HepG2 (cell line): ENCODE measurements around the gene WDR81. TPM values are rescaled to one million over a fixed set of nuclear protein-coding genes. Genes with fewer than 3 reads are reported as not detected.
A peak's percentile ranks its signal among the peaks of the same experiment; 100 is the strongest.

ENCODE experiments used
- CEBPB ChIP-seq: IDR thresholded peaks from 2 replicates; pipeline ENCODE4 v1.6.1; 2011; ENCODE audit warnings: low read depth, low read length, improper control_type of control experiment, borderline replicate concordance
- ELF3 ChIP-seq: IDR thresholded peaks from 2 replicates; pipeline ENCODE4 v1.6.1; 2016; ENCODE audit warnings: missing genetic modification reagents, missing compliant biosample characterization
- FOXP1 ChIP-seq, 2 experiments: fragments of 450-650 bp in 1 of 2; IDR thresholded peaks; 2 replicates each; pipeline ENCODE4 v1.6.1; 2017 to 2018; ENCODE audit warnings: antibody characterized with exemption in 1 of 2
- GTF2F1 ChIP-seq: fragments of 150-350 bp; IDR thresholded peaks from 2 replicates; pipeline ENCODE4 v1.6.1; 2014; ENCODE audit warnings: low read length
- PHF20 ChIP-seq: sonication (generic); formaldehyde crosslinking; IDR thresholded peaks from 2 replicates; pipeline ENCODE4 v1.5.0; 2020; ENCODE audit warnings: mild to moderate bottlenecking, missing genetic modification reagents
- SALL1 ChIP-seq: sonication (generic); formaldehyde crosslinking; IDR thresholded peaks from 2 replicates; pipeline ENCODE4 v1.8.0; 2022; ENCODE audit warnings: mild to moderate bottlenecking, missing genetic modification reagents
- polyA plus RNA-seq, 8 experiments: library from polyadenylated mRNA; depleted of rRNA in 3 of 8; stranded (reverse) in 7 of 8; unstranded in 1 of 8; fragments of >200 nt; fragmentation: Illumina TruSeq in 4 of 8; extraction: Trizol in 4 of 8; gene quantifications; 2 replicates each; pipeline versions ENCODE4 v1.2.1 to v1.2.3, GENCODE V29; 2011 to 2016; ENCODE audit warnings: low read depth in 4 of 8, missing spikeins in 1 of 8, mixed read lengths in 1 of 8; ENCODE audit not compliant: insufficient read depth in 1 of 8
- total RNA-seq, 5 experiments: library from RNA; depleted of rRNA; stranded (reverse); fragments of >200 nt; fragmentation: Illumina TruSeq; extraction: Trizol; gene quantifications; 2 replicates each; pipeline ENCODE4 v1.2.3, GENCODE V29; 2016; ENCODE audit warnings: low read depth in 1 of 5
- TF ChIP-seq, protein P1 (sequence below): sonication (generic); formaldehyde crosslinking; IDR thresholded peaks from 2 replicates; pipeline ENCODE4 v1.4.0; 2020; ENCODE audit warnings: missing genetic modification reagents
- TF ChIP-seq, protein P2 (sequence below): IDR thresholded peaks from 2 replicates; pipeline ENCODE4 v1.6.1; 2018; ENCODE audit warnings: missing genetic modification reagents
- TF ChIP-seq, protein P3 (sequence below): sonication (generic); formaldehyde crosslinking; IDR thresholded peaks from 2 replicates; pipeline ENCODE4 v1.8.0; 2022; ENCODE audit warnings: mild to moderate bottlenecking, missing genetic modification reagents, borderline replicate concordance
- TF ChIP-seq, protein P4 (sequence below): sonication (generic); formaldehyde crosslinking; IDR thresholded peaks from 2 replicates; pipeline ENCODE4 v1.8.0; 2022; ENCODE audit warnings: low read depth, missing genetic modification reagents
- TF ChIP-seq, protein P5 (sequence below): sonication (generic); formaldehyde crosslinking; IDR thresholded peaks from 2 replicates; pipeline ENCODE4 v1.5.0; 2020; ENCODE audit warnings: mild to moderate bottlenecking, missing genetic modification reagents, borderline replicate concordance
- TF ChIP-seq, protein P6 (sequence below): sonication (generic); formaldehyde crosslinking; IDR thresholded peaks from 2 replicates; pipeline ENCODE4 v1.4.0; 2020; ENCODE audit warnings: missing genetic modification reagents, borderline replicate concordance

The WDR81 gene
- total and polyA plus RNA-seq, 2 of the 13 experiments (the other 11 are each of a cell fraction or from before 2014, with no cell fraction given) = 9.1 to 16.7 TPM

DNA sequence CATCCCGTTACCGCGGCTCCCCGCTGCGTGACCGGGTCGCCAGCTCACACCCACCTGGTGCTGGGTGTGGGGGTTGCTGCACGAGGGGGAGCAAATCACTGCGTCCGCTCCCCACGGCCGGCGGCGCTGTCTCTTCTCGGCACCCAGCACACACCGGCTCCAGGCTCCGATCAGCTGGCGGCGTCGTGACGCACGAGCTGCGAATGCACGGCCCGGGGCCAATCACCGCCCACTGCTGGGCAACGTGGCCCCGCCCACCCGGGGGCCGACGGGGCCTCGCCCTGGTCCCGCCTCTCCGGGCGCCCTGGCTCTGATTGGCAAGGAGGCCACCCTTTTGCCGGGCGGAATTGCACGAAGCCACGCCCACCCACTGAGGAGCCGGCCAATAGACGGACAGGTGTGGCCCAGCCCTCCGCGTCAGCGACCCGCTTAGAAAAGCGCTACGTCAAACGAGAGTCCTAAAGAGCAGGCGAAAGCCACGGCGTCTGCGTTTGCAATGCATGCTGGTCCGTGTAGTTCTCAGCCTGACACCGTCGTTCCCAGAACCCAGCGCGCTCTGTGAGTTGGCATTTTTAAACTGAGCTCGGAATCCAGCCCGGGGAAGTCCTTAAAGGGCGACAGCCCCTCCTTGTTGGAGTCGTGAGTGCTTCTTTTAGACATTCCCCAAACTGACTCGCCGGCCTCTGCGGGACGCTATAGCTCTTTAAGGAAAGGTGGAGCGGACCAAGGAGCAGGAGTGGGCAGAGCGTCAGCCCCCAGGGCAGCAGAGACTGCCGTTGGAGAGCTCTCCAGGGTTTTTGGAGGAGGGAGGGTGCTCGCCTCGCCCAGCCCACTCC, 8.2 kb upstream of the WDR81 start (continued):
- TF ChIP-seq, protein P1, sequence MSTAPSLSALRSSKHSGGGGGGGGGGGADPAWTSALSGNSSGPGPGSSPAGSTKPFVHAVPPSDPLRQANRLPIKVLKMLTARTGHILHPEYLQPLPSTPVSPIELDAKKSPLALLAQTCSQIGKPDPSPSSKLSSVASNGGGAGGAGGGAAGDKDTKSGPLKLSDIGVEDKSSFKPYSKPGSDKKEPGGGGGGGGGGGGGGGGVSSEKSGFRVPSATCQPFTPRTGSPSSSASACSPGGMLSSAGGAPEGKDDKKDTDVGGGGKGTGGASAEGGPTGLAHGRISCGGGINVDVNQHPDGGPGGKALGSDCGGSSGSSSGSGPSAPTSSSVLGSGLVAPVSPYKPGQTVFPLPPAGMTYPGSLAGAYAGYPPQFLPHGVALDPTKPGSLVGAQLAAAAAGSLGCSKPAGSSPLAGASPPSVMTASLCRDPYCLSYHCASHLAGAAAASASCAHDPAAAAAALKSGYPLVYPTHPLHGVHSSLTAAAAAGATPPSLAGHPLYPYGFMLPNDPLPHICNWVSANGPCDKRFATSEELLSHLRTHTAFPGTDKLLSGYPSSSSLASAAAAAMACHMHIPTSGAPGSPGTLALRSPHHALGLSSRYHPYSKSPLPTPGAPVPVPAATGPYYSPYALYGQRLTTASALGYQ = no peak
- TF ChIP-seq SALL1 (CRISPR knock-in tag) (peak; percentile 68), FOXP1 (IDR thresholded peaks at IDR 0.05) (no peak), FOXP1 (CRISPR knock-in tag; IDR thresholded peaks at IDR 0.05) (no peak), PHF20 (CRISPR knock-in tag) (peak; percentile 36; the same call in 1 of the 2 replicates), GTF2F1 (no peak), CEBPB (no peak), ELF3 (CRISPR knock-in tag) (no peak)
- TF ChIP-seq, protein P2, sequence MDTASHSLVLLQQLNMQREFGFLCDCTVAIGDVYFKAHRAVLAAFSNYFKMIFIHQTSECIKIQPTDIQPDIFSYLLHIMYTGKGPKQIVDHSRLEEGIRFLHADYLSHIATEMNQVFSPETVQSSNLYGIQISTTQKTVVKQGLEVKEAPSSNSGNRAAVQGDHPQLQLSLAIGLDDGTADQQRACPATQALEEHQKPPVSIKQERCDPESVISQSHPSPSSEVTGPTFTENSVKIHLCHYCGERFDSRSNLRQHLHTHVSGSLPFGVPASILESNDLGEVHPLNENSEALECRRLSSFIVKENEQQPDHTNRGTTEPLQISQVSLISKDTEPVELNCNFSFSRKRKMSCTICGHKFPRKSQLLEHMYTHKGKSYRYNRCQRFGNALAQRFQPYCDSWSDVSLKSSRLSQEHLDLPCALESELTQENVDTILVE = no peak; the same call in 1 of the 2 replicates
- TF ChIP-seq, protein P3, sequence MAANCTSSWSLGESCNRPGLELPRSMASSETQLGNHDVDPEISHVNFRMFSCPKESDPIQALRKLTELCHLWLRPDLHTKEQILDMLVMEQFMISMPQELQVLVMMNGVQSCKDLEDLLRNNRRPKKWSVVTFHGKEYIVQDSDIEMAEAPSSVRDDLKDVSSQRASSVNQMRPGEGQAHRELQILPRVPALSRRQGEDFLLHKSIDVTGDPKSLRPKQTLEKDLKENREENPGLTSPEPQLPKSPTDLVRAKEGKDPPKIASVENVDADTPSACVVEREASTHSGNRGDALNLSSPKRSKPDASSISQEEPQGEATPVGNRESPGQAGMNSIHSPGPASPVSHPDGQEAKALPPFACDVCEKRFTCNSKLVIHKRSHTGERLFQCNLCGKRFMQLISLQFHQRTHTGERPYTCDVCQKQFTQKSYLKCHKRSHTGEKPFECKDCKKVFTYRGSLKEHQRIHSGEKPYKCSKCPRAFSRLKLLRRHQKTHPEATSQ (CRISPR knock-in tag) = no peak
- TF ChIP-seq, protein P4, sequence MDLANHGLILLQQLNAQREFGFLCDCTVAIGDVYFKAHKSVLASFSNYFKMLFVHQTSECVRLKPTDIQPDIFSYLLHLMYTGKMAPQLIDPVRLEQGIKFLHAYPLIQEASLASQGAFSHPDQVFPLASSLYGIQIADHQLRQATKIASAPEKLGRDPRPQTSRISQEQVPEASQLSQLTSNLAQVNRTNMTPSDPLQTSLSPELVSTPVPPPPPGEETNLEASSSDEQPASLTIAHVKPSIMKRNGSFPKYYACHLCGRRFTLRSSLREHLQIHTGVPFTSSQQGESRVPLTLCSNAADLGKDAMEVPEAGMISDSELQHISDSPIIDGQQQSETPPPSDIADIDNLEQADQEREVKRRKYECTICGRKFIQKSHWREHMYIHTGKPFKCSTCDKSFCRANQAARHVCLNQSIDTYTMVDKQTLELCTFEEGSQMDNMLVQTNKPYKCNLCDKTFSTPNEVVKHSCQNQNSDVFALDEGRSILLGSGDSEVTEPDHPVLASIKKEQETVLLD (CRISPR knock-in tag) = no peak
- TF ChIP-seq, protein P5, sequence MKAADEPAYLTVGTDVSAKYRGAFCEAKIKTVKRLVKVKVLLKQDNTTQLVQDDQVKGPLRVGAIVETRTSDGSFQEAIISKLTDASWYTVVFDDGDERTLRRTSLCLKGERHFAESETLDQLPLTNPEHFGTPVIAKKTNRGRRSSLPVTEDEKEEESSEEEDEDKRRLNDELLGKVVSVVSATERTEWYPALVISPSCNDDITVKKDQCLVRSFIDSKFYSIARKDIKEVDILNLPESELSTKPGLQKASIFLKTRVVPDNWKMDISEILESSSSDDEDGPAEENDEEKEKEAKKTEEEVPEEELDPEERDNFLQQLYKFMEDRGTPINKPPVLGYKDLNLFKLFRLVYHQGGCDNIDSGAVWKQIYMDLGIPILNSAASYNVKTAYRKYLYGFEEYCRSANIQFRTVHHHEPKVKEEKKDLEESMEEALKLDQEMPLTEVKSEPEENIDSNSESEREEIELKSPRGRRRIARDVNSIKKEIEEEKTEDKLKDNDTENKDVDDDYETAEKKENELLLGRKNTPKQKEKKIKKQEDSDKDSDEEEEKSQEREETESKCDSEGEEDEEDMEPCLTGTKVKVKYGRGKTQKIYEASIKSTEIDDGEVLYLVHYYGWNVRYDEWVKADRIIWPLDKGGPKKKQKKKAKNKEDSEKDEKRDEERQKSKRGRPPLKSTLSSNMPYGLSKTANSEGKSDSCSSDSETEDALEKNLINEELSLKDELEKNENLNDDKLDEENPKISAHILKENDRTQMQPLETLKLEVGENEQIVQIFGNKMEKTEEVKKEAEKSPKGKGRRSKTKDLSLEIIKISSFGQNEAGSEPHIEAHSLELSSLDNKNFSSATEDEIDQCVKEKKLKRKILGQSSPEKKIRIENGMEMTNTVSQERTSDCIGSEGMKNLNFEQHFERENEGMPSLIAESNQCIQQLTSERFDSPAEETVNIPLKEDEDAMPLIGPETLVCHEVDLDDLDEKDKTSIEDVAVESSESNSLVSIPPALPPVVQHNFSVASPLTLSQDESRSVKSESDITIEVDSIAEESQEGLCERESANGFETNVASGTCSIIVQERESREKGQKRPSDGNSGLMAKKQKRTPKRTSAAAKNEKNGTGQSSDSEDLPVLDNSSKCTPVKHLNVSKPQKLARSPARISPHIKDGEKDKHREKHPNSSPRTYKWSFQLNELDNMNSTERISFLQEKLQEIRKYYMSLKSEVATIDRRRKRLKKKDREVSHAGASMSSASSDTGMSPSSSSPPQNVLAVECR (CRISPR knock-in tag) = peak; percentile 95
- TF ChIP-seq, protein P6, sequence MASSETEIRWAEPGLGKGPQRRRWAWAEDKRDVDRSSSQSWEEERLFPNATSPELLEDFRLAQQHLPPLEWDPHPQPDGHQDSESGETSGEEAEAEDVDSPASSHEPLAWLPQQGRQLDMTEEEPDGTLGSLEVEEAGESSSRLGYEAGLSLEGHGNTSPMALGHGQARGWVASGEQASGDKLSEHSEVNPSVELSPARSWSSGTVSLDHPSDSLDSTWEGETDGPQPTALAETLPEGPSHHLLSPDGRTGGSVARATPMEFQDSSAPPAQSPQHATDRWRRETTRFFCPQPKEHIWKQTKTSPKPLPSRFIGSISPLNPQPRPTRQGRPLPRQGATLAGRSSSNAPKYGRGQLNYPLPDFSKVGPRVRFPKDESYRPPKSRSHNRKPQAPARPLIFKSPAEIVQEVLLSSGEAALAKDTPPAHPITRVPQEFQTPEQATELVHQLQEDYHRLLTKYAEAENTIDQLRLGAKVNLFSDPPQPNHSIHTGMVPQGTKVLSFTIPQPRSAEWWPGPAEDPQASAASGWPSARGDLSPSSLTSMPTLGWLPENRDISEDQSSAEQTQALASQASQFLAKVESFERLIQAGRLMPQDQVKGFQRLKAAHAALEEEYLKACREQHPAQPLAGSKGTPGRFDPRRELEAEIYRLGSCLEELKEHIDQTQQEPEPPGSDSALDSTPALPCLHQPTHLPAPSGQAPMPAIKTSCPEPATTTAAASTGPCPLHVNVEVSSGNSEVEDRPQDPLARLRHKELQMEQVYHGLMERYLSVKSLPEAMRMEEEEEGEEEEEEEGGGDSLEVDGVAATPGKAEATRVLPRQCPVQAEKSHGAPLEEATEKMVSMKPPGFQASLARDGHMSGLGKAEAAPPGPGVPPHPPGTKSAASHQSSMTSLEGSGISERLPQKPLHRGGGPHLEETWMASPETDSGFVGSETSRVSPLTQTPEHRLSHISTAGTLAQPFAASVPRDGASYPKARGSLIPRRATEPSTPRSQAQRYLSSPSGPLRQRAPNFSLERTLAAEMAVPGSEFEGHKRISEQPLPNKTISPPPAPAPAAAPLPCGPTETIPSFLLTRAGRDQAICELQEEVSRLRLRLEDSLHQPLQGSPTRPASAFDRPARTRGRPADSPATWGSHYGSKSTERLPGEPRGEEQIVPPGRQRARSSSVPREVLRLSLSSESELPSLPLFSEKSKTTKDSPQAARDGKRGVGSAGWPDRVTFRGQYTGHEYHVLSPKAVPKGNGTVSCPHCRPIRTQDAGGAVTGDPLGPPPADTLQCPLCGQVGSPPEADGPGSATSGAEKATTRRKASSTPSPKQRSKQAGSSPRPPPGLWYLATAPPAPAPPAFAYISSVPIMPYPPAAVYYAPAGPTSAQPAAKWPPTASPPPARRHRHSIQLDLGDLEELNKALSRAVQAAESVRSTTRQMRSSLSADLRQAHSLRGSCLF (CRISPR knock-in tag) = no peak
